ENCODE measurements around the gene TTR.

TTR gene

GRCh38 chr18:31616586-31616985 lies 24.9 kb downstream of the TTR start:
- no peak for DNase-seq (ENCODE audit: low read depth in 2 of 2)

- DNase-seq (ENCODE audit: low read depth in 2 of 2): no peak
Measured at GRCh38 chr18:31617031-31617717, 25.5 kb downstream of the TTR start.

- no peak for DNase-seq (ENCODE audit: low read depth in 2 of 2)
Measured at GRCh38 chr18:31618801-31619200, 27.1 kb downstream of the TTR start.

GRCh38 chr18:31619291-31619690 lies 27.6 kb downstream of the TTR start:
- DNase-seq (ENCODE audit: low read depth in 2 of 2): no peak

- DNase-seq (ENCODE audit: low read depth in 2 of 2): no peak
Measured at GRCh38 chr18:31624892-31625640, 33.4 kb downstream of the TTR start.

- no peak for DNase-seq (ENCODE audit: low read depth in 2 of 2)
Measured at GRCh38 chr18:31626409-31626808, 34.7 kb downstream of the TTR start.

- no peak for DNase-seq (ENCODE audit: low read depth in 2 of 2)
Measured at GRCh38 chr18:31630549-31630948, 38.9 kb downstream of the TTR start.

GRCh38 chr18:31631526-31631925 lies 39.8 kb downstream of the TTR start:
- no peak for DNase-seq (ENCODE audit: low read depth in 2 of 2)

GRCh38 chr18:31632356-31632755 lies 40.7 kb downstream of the TTR start:
- no peak for DNase-seq (ENCODE audit: low read depth in 2 of 2)

GRCh38 chr18:31633392-31634330 lies 42.0 kb downstream of the TTR start:
- no peak for DNase-seq (ENCODE audit: low read depth in 2 of 2)

- no peak for DNase-seq (ENCODE audit: low read depth in 2 of 2)
Measured at GRCh38 chr18:31634331-31634713, 42.6 kb downstream of the TTR start.

- DNase-seq (ENCODE audit: low read depth in 2 of 2): no peak
Measured at GRCh38 chr18:31636387-31636786, 44.7 kb downstream of the TTR start.

- no peak for DNase-seq (ENCODE audit: low read depth in 2 of 2)
Measured at GRCh38 chr18:31637445-31637844, 45.8 kb downstream of the TTR start.

- DNase-seq (ENCODE audit: low read depth in 2 of 2): no peak
Measured at GRCh38 chr18:31643003-31643402, 51.3 kb downstream of the TTR start.

- DNase-seq (ENCODE audit: low read depth in 2 of 2): no peak
Measured at GRCh38 chr18:31645411-31645810, 53.7 kb downstream of the TTR start.

- DNase-seq (ENCODE audit: low read depth in 2 of 2): no peak
Measured at GRCh38 chr18:31646332-31647126, 54.9 kb downstream of the TTR start.

GRCh38 chr18:31647127-31647753 lies 55.6 kb downstream of the TTR start:
- DNase-seq (ENCODE audit: low read depth in 2 of 2): no peak
